Thyroid gland (tissue), 4 donors: Measurements from ENCODE around the gene EMID1. TPM values are rescaled to one million over a fixed set of nuclear protein-coding genes. Genes with fewer than 3 reads are reported as not detected.
A peak's percentile ranks its signal among the peaks of the same experiment; 100 is the strongest.

Experiments
- DNase-seq, 2 donors: peaks; one replicate each; pipeline ENCODE4 v3.0.0-alpha.2; 2019
- H3K27ac ChIP-seq, 3 donors: fragments of 200-600 bp; sonication (generic); 1 replicate in 2 of 3; 2 replicates in 1 of 3; pipeline ENCODE4 v1.5.1; 2016 to 2019; ENCODE audit warnings: mild to moderate bottlenecking in 1 of 3, moderate library complexity in 1 of 3
- H3K27me3 ChIP-seq: fragments of 200-600 bp; sonication (generic); one replicate; pipeline ENCODE4 v1.5.1; 2019
- H3K36me3 ChIP-seq, 2 donors: fragments of 200-600 bp; sonication (generic); one replicate each; pipeline ENCODE4 v1.5.1; 2016 to 2019
- H3K4me1 ChIP-seq, 2 donors: fragments of 200-600 bp; sonication (generic); one replicate each; pipeline ENCODE4 v1.5.1; 2017 to 2019
- H3K4me3 ChIP-seq, 3 donors: fragments of 200-600 bp; sonication (generic); replicated peaks in 1 of 3; 1 replicate in 2 of 3; 2 replicates in 1 of 3; pipeline ENCODE4 v1.5.1; 2016; ENCODE audit warnings: mild to moderate bottlenecking in 1 of 3
- H3K9me3 ChIP-seq: fragments of 200-600 bp; sonication (generic); one replicate; pipeline ENCODE4 v1.5.1; 2017
- POLR2A ChIP-seq, 2 donors: fragments of 450-650 bp; IDR thresholded peaks; one replicate each; pipeline ENCODE4 v1.6.1; 2017; ENCODE audit warnings: antibody characterized with exemption in 2 of 2, mild to moderate bottlenecking in 2 of 2, moderate library complexity in 1 of 2
- WGBS, 2 donors: methylation state at CpG; one replicate each; pipeline ENCODE4 v1.1.5; 2017; 5-methylcytosine and 5-hydroxymethylcytosine counted together
- intact Hi-C: fragments of 100-400 bp; cut with DNase I; formaldehyde crosslinking; loops from one replicate; pipeline ENCODE4 v1.15.1; 2023
- total RNA-seq, 4 donors: library from RNA; depleted of rRNA; stranded (reverse); fragments of >200 nt; gene quantifications; one replicate each; pipeline ENCODE4 v1.2.3, GENCODE V29; 2016
- TF ChIP-seq, protein P1 (sequence below), 6 experiments: fragments of 200-600 bp in 3 of 6; fragments of 450-650 bp in 3 of 6; sonication (generic) in 3 of 6; IDR thresholded peaks; one replicate each; pipeline ENCODE4 v1.5.1; 2016 to 2019; ENCODE audit warnings: antibody characterized with exemption in 6 of 6, mild to moderate bottlenecking in 2 of 6, inconsistent platforms in 1 of 6, moderate library complexity in 1 of 6

Gene EMID1
- total RNA-seq, 4 donors from 2014 or later = 14.0 to 55.9 (median 19.0) TPM

DNA sequence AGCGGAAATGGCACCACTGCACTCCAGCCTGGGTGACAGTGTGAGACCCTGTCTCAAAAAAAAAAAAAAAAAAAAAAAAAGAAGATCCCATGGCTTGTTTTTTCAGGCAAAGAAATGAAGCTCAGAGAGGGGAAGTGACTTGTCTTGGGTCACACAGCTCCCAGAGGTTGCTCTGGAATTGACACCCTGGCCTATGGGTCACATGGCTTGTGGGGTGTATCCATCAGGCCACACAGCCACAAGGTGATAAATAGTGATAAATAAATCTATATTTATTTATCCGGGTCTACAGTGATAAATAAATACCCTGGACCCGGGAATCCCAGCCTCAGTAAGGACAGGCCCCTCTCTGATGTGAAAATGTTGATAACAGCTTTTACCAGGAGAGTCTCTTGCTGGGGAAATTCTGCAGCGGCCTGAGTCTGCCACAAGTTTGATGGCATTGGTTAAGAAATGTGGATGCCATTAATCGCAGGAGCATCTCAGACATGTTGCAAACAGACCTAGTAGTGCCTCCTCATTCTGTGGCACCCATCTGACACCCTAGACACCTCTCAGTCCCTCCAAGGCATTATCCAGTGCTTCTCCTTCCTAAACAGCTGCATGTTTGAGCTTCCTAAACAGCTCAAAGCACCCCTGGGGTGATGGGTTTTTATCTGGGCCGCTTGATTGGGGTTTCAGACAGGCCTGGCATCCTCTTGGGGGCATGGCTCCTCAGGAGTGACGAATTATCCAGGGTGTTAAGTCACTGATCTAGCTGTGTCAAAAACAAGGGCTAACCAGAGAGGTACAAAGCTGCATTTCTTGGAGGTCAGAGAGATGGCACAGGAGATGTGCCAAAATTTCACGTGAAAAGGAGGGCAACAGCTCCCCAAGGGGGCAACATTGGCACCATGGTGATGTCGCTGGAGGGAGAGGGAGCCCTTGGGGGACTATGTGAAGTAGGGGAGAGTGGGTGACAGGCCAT lies 1.9 kb upstream of the EMID1 start:
- Histone ChIP-seq H3K4me3 (no peak overlapping the region), H3K36me3 (no peaks in the 10 kb centered on the region), H3K9me3 (no peaks in the 10 kb centered on the region), H3K27me3 (no peaks in the 10 kb centered on the region), H3K27ac (no peak overlapping the region), H3K4me1 (peaks cover 9 to 20% of the 10 kb centered on the region in 2 donors)
- TF ChIP-seq, protein P1, sequence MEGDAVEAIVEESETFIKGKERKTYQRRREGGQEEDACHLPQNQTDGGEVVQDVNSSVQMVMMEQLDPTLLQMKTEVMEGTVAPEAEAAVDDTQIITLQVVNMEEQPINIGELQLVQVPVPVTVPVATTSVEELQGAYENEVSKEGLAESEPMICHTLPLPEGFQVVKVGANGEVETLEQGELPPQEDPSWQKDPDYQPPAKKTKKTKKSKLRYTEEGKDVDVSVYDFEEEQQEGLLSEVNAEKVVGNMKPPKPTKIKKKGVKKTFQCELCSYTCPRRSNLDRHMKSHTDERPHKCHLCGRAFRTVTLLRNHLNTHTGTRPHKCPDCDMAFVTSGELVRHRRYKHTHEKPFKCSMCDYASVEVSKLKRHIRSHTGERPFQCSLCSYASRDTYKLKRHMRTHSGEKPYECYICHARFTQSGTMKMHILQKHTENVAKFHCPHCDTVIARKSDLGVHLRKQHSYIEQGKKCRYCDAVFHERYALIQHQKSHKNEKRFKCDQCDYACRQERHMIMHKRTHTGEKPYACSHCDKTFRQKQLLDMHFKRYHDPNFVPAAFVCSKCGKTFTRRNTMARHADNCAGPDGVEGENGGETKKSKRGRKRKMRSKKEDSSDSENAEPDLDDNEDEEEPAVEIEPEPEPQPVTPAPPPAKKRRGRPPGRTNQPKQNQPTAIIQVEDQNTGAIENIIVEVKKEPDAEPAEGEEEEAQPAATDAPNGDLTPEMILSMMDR (IDR thresholded peaks at IDR 0.05) = no peak
- TF ChIP-seq POLR2A (IDR thresholded peaks at IDR 0.05) = no peak
- intact Hi-C loops = no loop called here
- WGBS, 2 donors = 80 to 83% methylated on average over 9 of the region's 9 CpGs
- DNase-seq = no peak

GRCh38 chr22:29204455-29205183 lies 1.1 kb upstream of the EMID1 start:
- no peak overlapping the region for H3K4me3 ChIP-seq
- no peaks in the 10 kb centered on the region for H3K9me3 ChIP-seq
- TF ChIP-seq, protein P1 (IDR thresholded peaks at IDR 0.05) = no peak
- no peak for TF ChIP-seq POLR2A (IDR thresholded peaks at IDR 0.05)
- H3K27me3 ChIP-seq = no peaks in the 10 kb centered on the region
- intact Hi-C loops = no loop called here
- no peaks in the 10 kb centered on the region for H3K36me3 ChIP-seq
- H3K4me1 ChIP-seq = peaks cover 12 to 25% of the 10 kb centered on the region in 2 donors
- 80 to 83% methylated on average over 7 of the region's 8 CpGs for WGBS, 2 donors
- no peak for DNase-seq
- H3K27ac ChIP-seq = no peak overlapping the region

DNA sequence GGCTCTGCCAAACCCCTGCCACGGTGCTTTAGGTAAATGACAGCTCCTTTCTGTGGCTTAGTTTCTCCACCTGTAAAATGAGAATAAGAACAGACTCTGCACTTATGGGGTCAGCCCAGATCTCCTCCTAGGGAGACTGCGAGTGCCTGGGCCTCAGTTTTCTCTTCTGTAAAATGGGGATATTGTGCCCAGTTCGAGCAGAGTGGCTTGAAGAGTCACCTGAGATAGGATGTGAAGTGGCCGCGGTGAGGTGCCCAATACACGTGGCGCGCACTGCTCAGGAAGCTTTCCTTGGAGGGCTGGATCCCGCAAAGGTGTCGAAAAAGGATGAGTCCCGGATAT lies 473 bp upstream of the EMID1 start:
- TF ChIP-seq, protein P1 (IDR thresholded peaks at IDR 0.05) = no peak
- TF ChIP-seq POLR2A (IDR thresholded peaks at IDR 0.05) = no peak
- H3K27ac ChIP-seq = no peak overlapping the region
- peak overlapping the region in 1 of 3 donors; percentile 61 for H3K4me3 ChIP-seq
- H3K9me3 ChIP-seq = no peaks in the 10 kb centered on the region
- DNase-seq = peak; percentile 30 to 50
- 46 to 67% methylated on average over 11 of the region's 11 CpGs for WGBS, 2 donors
- no peaks in the 10 kb centered on the region for H3K27me3 ChIP-seq
- no peaks in the 10 kb centered on the region for H3K36me3 ChIP-seq
- peaks cover 12 to 25% of the 10 kb centered on the region in 2 donors for H3K4me1 ChIP-seq
- intact Hi-C loops = no loop called here

DNA sequence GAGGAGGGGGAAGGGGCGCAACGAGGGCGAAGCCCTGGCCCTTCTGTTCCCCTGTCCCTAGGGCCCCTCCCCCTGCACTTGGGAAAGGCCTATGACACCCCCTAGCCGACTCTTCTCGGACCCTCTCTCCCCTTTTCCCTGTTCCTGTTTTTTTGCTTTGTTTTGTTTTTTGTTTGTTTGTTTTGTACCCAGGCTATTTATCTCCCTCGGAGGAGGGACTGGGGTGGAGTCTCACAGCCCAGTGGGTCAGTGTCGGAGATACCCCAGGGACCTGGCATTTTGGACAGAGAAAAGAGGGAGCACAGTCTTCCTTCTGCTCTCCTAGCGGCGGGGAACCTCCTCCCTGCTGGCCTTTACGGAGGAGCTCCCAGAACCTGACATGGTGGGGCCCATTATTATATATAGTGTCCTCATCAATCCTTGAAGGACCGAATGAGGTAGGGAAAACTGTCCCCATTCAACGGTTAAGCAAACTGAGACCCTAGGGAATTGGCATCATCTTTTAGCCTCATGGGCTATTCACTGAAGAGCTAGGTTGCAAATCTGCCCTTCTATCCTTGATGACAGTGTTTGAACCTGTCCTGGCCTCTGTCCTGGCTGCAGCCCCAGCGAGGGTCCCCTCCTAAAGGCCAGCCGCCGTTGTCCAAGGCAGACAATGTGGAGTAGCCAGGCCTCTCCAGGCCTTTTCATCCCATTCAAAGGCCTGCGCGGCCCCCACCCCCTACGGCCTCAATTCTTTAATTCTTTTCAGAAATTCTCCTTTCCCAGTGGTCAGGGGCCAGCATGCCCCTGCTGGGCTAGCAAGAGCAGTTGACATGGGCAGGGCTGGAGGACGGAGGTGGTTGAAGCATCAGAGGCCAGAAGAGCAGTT lies 911 bp downstream of the EMID1 start:
- H3K27me3 ChIP-seq = no peaks in the 10 kb centered on the region
- peak overlapping the region; percentile 61 to 67 (median 62) for H3K4me3 ChIP-seq
- intact Hi-C loops = no loop called here
- H3K4me1 ChIP-seq = peaks cover 12 to 25% of the 10 kb centered on the region in 2 donors
- peak overlapping the region; percentile 2 to 50 (median 20) for H3K27ac ChIP-seq
- DNase-seq = peak in 1 of 2 donors; percentile 27
- TF ChIP-seq, protein P1 (IDR thresholded peaks at IDR 0.05) = no peak
- no peak for TF ChIP-seq POLR2A (IDR thresholded peaks at IDR 0.05)
- H3K36me3 ChIP-seq = no peaks in the 10 kb centered on the region
- no peaks in the 10 kb centered on the region for H3K9me3 ChIP-seq
- 32 to 35% methylated on average over 19 of the region's 19 CpGs for WGBS, 2 donors
